Suprapubic skin (tissue), 4 donors: Measurements from ENCODE around the gene NAA38. TPM values are rescaled to one million over a fixed set of nuclear protein-coding genes. Genes with fewer than 3 reads are reported as not detected.

Experiments used
- DNase-seq, 2 donors: peaks; one replicate each; pipeline ENCODE4 v3.0.0-alpha.2; 2019; ENCODE audit warnings: low spot score in 2 of 2
- H3K27ac ChIP-seq: fragments of 200-600 bp; sonication (generic); one replicate; pipeline ENCODE4 v1.5.1; 2019
- H3K27me3 ChIP-seq: fragments of 200-600 bp; sonication (generic); one replicate; pipeline ENCODE4 v1.5.1; 2019
- H3K36me3 ChIP-seq: fragments of 200-600 bp; sonication (generic); one replicate; pipeline ENCODE4 v1.5.1; 2019
- H3K4me1 ChIP-seq: fragments of 200-600 bp; sonication (generic); one replicate; pipeline ENCODE4 v1.5.1; 2019
- H3K4me3 ChIP-seq: fragments of 200-600 bp; sonication (generic); one replicate; pipeline ENCODE4 v1.5.1; 2019; ENCODE audit warnings: mild to moderate bottlenecking
- H3K9me3 ChIP-seq: fragments of 200-600 bp; sonication (generic); one replicate; pipeline ENCODE4 v1.5.1; 2019
- CTCF ChIP-seq, 2 donors: fragments of 200-600 bp in 1 of 2; fragments of 450-650 bp in 1 of 2; sonication (generic) in 1 of 2; IDR thresholded peaks; one replicate each; pipeline ENCODE4 v1.5.1; 2016 to 2019; ENCODE audit warnings: antibody characterized with exemption in 2 of 2, mild to moderate bottlenecking in 1 of 2, moderate library complexity in 1 of 2
- EP300 ChIP-seq: sonication (generic); formaldehyde crosslinking; IDR thresholded peaks from one replicate; pipeline ENCODE4 v1.6.1; 2017; ENCODE audit warnings: antibody characterized with exemption
- POLR2A ChIP-seq, 2 donors: fragments of 450-650 bp; IDR thresholded peaks; one replicate each; pipeline ENCODE4 v1.6.1; 2017; ENCODE audit warnings: antibody characterized with exemption in 2 of 2, mild to moderate bottlenecking in 2 of 2, moderate library complexity in 2 of 2
- POLR2AphosphoS5 ChIP-seq, 3 donors: sonication (generic); formaldehyde crosslinking; IDR thresholded peaks; one replicate each; pipeline ENCODE4 v1.6.1; 2017; ENCODE audit warnings: antibody characterized with exemption in 3 of 3
- WGBS: methylation state at CpG from one replicate; pipeline ENCODE4 v1.1.5; 2018; 5-methylcytosine and 5-hydroxymethylcytosine counted together
- total RNA-seq, 4 donors: library from RNA; depleted of rRNA; stranded (reverse); fragments of >200 nt; gene quantifications; one replicate each; pipeline ENCODE4 v1.1.0, GENCODE V29; 2016

NAA38 gene
- total RNA-seq, 4 donors from 2014 or later, result 46.2 to 90.6 (median 47.6) TPM

- H3K9me3 ChIP-seq, result no peaks in the 10 kb centered on the region
- TF ChIP-seq CTCF (IDR thresholded peaks at IDR 0.05) (no peak), POLR2AphosphoS5 (IDR thresholded peaks at IDR 0.05) (no peak), POLR2A (IDR thresholded peaks at IDR 0.05) (no peak), EP300 (no peak)
- peaks cover 7% of the 10 kb centered on the region for H3K4me1 ChIP-seq
- H3K36me3 ChIP-seq, result no peaks in the 10 kb centered on the region
- H3K4me3 ChIP-seq, result no peak overlapping the region
- no peak for DNase-seq
- no peak overlapping the region for H3K27ac ChIP-seq
- 66% methylated on average over 9 of the region's 9 CpGs for WGBS
- H3K27me3 ChIP-seq, result peaks cover 3% of the 10 kb centered on the region
Observed at GRCh38 chr17:7824021-7824924, 33.1 kb downstream of the NAA38 start.

GRCh38 chr17:7823581-7824001 lies 33.8 kb downstream of the NAA38 start:
- H3K27me3 ChIP-seq, result peaks cover 3% of the 10 kb centered on the region
- no peak for TF ChIP-seq POLR2A (IDR thresholded peaks at IDR 0.05)
- TF ChIP-seq CTCF (IDR thresholded peaks at IDR 0.05), result no peak
- no peak for TF ChIP-seq POLR2AphosphoS5 (IDR thresholded peaks at IDR 0.05)
- no peak for TF ChIP-seq EP300
- no peaks in the 10 kb centered on the region for H3K9me3 ChIP-seq
- H3K4me1 ChIP-seq, result peaks cover 7% of the 10 kb centered on the region
- DNase-seq, result no peak
- no peak overlapping the region for H3K27ac ChIP-seq
- no peak overlapping the region for H3K4me3 ChIP-seq
- 81% methylated on average over 20 of the region's 20 CpGs for WGBS
- H3K36me3 ChIP-seq, result no peaks in the 10 kb centered on the region

GRCh38 chr17:7822126-7822525 lies 35.2 kb downstream of the NAA38 start:
- DNase-seq, result no peak
- Histone ChIP-seq H3K4me1 (peaks cover 7% of the 10 kb centered on the region), H3K9me3 (no peaks in the 10 kb centered on the region), H3K36me3 (no peaks in the 10 kb centered on the region), H3K27ac (no peak overlapping the region), H3K27me3 (peaks cover 2% of the 10 kb centered on the region), H3K4me3 (no peak overlapping the region)
- 72% methylated on average over 14 of the region's 14 CpGs for WGBS
- TF ChIP-seq POLR2A (IDR thresholded peaks at IDR 0.05) (no peak), CTCF (IDR thresholded peaks at IDR 0.05) (no peak), POLR2AphosphoS5 (IDR thresholded peaks at IDR 0.05) (no peak), EP300 (no peak)

DNA sequence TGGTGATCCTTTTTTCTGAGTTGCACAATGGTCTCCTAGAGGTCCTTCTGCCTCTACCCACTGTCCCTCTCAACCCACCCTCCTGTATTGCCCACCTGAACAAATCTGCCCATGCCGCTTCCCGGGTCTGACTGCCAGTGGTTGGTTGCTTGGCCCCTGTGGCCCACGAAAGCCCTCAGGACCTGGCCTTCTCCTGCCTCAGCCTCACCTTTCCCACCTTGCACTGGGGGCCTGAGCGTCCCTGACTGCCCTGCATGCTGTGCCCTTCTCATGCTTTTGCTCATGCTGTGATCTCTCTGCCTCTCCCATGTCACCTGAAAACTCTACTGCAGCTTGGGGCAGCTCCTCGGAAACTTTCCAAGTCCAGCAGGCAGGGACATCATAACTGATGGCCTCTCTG lies 37.1 kb downstream of the NAA38 start:
- 87% methylated on average over 5 of the region's 5 CpGs for whole genome bisulfite sequencing
- Histone ChIP-seq H3K27ac (no peak overlapping the region), H3K4me1 (peaks cover under 1% of the 10 kb centered on the region), H3K27me3 (peaks cover 2% of the 10 kb centered on the region), H3K36me3 (no peaks in the 10 kb centered on the region), H3K9me3 (no peaks in the 10 kb centered on the region), H3K4me3 (no peak overlapping the region)
- no peak for DNase-seq
- TF ChIP-seq POLR2A (IDR thresholded peaks at IDR 0.05) (no peak), CTCF (IDR thresholded peaks at IDR 0.05) (no peak), POLR2AphosphoS5 (IDR thresholded peaks at IDR 0.05) (no peak), EP300 (no peak)
